Lower leg skin (tissue), 3 donors: ENCODE data around the gene BUD13.

Experiments used
- POLR2A ChIP-seq, 2 donors: fragments of 450-650 bp; IDR thresholded peaks; one replicate each; pipeline ENCODE4 v1.6.1; 2016 to 2017; ENCODE audit warnings: antibody characterized with exemption in 2 of 2, mild to moderate bottlenecking in 1 of 2, moderate library complexity in 1 of 2
- TF ChIP-seq, protein P1 (sequence below), 3 donors: fragments of 450-650 bp; IDR thresholded peaks; one replicate each; pipeline ENCODE4 v1.5.1; 2016; ENCODE audit warnings: antibody characterized with exemption in 3 of 3, mild to moderate bottlenecking in 3 of 3, moderate library complexity in 2 of 3

DNA sequence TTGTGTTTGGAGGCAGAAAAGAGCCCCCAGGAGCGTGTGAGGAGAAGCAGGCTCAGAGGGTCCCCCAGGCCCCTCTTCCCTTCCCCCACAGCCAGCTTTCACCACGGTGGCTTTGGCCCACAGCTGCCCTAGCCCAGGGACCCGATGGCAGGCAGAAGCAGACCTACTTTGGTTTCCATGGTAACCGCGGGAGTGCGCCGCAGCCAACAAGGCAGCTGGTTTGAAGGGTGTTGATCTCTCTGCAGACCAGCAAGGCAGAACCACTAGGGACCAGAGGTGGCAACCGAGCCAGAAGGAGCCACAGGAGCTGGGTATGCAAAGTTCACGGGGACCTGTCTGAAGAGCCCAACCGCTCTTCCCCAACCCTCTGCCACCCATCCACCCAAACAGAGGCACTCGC is 69.4 kb downstream of the BUD13 start:
- TF ChIP-seq POLR2A (IDR thresholded peaks at IDR 0.05) = no peak
- TF ChIP-seq, protein P1, sequence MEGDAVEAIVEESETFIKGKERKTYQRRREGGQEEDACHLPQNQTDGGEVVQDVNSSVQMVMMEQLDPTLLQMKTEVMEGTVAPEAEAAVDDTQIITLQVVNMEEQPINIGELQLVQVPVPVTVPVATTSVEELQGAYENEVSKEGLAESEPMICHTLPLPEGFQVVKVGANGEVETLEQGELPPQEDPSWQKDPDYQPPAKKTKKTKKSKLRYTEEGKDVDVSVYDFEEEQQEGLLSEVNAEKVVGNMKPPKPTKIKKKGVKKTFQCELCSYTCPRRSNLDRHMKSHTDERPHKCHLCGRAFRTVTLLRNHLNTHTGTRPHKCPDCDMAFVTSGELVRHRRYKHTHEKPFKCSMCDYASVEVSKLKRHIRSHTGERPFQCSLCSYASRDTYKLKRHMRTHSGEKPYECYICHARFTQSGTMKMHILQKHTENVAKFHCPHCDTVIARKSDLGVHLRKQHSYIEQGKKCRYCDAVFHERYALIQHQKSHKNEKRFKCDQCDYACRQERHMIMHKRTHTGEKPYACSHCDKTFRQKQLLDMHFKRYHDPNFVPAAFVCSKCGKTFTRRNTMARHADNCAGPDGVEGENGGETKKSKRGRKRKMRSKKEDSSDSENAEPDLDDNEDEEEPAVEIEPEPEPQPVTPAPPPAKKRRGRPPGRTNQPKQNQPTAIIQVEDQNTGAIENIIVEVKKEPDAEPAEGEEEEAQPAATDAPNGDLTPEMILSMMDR (IDR thresholded peaks at IDR 0.05) = no peak
